DMS53 (cell line): ENCODE measurements around the gene ENTR1.
A peak's percentile ranks its signal among the peaks of the same experiment; 100 is the strongest.

Source experiments
- DNase-seq: peaks from one replicate; lab custom pipeline; 2025; lab: John Stamatoyannopoulos, UW

ENTR1 gene

DNA sequence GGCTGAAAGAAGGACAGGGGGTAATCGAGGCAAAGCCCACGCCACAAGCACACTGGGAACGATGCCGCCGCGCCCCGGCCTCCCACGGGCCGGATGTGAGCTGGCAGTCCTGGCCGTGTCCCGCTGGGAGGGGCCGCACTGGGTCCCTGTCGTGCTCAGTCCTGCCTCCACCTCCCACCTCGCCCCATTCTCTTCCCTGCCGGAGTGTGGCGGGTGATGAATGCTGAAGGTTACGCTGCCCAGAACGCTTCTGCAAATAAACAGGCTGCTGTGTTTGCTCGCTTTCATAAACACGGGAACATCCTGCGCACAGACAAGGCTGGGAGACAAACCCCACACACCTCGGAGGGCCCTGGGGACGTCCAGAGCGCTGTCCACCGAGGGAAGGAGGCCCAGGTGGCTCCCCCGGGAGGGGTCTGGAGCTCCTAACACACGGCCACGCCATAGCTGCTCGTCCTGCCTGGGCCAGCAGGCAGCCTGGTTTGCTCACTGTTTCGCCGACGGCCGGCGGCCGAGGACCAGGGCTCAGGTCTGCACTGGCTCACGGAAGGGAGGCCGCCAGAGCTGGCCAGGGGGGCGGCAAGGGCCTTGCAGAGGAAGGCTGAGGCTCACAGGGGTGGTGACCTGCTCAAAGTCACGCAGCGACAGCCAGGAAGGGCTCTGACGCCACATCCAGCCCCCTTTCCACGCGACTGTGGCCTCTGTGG is 49.2 kb downstream of the ENTR1 start:
- no peak for DNase-seq

DNA sequence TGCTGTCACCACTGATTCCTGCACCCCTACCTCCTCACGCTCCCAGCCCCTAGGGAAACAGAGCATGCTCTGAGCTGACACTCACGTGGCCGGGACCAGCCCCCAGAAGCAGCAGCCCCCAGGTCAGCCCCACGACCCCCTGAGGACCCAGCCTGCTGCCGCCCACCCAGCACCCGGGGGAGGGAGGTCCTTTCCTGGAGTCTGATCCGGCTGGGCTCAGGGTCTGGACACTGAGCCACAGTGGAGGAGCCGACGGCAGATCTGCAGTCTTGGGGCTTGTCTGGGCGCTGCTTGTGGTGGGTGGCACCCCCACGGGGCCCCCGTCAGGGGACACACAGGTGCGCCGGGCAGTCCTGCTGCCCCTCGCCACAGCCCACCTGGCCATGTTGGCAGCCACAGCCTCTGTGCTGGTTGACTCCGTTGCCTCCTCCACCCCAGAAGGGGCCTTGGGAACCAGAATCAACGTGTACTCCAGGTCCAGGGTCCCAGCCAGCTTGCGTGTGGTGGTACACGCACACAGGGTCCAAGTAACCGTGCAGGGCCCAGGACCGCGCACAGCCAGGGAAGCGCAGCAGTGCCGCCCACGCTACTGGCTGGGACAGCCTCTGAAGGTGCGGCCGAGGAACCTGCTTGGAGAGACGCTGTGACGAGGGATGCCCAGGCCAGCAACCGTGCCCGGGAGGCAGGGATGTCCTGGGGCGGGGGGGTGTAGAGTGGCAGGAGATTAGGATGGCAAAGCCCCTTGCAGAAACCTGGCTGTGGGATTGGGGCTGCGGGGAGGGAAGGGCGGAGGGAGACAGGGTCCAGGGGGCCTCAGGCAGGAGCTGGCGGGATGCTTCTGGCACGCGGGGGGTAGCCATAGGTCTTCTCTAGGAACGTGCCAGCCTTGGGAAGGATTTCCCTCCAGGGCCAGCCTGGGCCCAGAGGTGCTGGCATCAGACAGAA is 50.4 kb downstream of the ENTR1 start:
- DNase-seq, result no peak

DNA sequence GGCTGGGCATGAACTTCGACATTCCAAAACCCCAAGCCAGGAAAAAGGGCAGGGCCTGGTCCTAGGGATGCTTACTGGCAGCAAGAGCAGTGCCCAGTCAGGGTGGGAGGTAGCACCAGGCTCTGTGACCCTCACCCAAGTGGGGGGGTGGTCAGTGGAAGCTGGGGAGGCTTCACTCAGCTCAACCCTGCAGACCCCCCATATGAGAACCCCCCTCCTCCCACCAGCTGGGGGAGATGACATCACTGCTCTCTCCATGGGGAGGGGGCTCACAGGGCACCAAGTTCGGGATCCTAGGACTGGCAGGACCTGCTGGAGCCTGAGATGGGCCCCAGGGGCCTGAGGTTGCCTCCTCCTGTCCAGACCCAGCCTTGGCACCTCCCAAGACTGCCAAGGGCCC is 51.5 kb downstream of the ENTR1 start:
- no peak for DNase-seq

DNA sequence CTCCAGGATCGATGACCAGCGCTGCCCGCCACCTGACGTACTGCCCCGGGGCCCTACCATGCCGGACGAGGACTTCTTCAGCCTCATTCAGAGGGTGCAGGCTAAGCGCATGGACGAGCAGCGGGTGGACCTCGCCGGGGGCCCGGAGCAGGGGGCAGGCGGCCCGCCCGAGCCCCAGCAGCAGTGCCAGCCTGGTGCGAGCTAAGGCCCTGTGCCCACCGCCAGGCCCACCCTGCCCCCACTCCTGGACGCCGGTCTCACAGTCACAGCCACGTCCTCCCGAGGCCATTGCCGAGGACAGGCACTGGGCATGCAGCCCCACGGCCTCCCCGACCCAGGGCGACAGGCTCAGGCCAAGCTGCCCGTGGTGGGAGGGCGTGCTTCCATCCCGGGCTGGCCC is 52.4 kb downstream of the ENTR1 start:
- DNase-seq, result no peak

DNA sequence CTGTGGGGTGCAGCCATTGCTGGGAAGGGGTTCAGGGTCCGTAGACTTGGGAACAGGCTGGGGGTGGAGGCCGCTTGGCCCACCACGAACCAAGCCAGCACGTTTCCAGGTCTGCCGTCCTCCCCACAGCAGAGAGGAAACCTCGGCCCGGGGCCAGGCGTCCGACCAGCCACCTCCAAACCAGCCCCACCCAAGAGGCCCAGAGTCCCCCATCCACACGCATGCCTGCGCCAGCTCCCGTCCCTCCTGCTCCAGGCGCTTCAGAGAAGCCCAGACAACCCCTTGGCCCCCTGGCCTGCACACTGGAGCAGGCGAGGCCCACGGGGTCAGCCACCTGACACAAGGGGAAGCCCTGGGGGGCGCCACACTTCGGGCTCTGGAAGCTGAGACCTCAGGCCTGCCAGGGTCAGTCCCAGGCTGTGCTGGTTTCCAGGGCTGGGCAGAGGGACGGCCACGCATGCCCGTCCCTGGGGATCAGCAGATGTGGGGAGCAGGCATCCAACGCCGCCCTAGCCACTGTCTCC is 53.1 kb downstream of the ENTR1 start:
- DNase-seq, result no peak

DNA sequence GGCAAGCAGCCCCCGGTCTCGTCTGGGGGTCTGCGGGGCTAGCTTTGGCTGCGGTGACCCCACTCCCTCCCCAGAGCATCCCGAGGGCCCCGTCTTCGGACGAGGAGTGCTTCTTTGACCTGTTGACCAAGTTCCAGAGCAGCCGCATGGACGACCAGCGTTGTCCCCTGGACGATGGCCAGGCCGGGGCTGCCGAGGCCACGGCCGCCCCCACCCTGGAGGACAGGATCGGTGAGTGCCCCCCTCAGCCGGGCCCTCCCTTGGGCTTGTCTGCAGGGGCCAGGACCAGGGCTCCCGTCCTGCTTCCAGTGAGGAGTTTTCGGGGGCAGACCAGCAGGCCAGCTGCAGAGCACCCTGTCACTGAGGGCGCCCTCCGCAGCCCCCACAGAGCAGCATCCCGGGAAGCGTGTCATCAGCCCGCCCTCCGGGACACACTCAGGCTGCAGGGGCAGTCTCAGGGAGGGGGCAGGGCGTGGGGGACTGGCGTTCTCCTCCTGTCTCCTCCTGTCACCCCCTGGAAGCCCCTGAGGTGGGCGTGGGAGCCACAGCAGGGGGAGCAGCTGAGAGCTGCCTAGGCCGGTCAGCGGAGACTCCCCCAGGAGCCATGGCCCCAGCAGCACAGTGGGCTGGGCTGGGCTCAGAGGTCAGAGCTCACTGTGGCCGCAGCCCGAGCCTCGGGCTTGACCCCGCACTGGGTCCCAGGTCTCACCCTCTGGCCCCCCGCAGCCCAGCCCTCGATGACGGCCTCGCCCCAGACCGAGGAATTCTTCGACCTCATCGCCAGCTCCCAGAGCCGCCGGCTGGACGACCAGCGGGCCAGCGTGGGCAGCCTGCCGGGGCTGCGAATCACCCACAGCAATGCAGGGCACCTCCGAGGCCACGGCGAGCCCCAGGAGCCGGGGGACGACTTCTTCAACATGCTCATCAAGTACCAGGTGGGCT is 54.5 kb downstream of the ENTR1 start:
- no peak for DNase-seq

DNA sequence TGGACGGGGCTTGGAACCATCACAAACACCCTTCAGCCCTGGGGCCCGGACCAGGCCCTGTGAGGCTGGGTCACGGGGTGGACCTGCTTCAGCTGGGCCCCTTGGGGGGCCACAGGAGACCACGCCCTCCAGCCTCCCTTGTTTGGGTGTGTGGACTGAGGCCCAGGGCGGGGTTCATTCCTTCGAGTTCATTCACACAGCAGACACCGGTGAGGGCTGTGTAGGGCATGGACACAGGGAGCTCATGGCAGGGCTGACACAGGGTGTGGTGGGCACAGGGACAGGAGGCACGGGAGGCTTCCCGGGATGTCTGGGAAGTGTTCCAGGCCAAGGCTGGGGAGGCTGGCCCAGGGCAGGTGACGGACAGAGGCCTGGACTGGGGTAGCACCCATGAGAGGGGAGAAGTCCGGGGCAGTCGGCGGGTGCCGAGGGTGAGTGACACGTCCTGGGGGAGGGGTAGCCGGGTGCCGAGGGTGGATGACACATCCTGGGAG is 55.8 kb downstream of the ENTR1 start:
- DNase-seq, result peak; percentile 58

DNA sequence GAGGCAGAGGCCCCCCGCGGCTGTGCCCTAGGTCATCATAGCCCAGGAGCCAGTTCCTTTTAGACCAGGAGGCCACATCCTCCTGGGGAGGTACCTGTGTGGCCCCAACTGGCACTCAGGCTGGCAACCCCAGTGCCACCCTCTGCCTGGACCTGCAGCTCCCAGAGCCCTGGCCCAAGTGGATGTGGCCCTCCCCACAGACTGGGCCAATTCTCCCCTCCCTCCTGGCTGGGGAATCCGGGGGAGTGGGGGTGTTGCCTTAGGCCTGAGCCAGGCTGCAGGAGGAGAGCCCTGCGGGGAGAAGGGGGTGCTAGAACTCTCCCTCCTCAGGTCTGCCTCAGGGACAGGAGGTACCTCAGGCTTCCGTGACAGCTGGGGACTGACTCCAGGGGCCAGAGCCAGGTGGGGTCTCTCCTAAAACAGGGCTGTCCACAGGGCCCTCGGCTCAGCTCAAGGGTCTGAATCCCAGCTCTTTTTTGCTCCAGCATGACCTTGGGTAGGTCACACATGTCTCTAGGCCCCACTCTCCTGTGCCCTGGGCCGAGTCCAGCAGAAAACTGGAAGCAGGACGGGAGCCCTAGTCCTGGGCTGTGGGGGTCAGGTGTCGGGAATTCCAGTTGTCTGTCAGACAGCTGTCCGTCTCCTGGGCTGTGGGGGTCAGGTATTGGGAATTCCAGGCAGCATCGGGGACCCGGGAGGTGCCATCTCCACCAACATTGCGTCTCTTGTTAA is 56.5 kb downstream of the ENTR1 start:
- no peak for DNase-seq

DNA sequence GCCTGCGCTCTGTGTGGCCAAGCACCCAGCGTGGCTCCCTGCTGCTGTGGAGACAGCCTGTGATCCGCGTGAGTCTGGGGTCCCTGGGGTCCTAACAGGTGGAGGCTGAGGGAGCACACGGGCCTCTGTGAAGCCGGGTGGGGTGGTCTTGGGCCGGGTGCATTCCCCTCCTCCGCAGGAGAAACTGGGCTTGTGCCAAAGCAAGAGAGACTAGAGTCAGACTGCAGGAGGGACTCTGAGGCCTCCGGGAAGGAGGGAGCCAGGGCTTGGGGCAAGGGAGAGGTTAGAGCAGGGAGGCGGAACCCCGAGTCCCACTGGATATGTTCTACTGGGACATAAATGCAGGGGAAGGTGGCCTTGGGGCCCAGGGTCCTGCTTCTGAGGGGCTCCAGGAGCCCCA is 57.3 kb downstream of the ENTR1 start:
- DNase-seq, result peak; percentile 47

DNA sequence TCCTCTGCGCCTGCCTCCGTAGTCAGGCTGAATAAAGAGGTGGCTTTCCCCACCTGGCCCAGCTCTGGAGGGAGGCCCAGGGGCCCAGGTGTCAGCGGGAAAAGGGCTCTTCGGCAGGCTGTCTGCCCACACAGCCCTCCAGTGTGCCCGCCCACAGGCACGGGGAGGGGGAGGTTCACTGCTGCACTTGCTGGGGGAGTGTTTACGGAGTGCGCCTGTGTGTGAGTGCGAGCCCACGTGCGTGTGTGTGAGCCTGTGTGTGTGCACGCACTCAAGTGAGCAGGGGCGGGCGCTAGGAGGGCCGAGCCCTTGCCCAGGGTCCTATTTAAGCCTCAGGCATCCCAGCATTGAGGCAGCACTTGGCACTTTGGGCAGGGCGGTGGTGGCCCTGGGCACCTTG is 57.7 kb downstream of the ENTR1 start:
- DNase-seq, result peak; percentile 91
